GM11168 (cell line): ENCODE measurements around the gene FBH1.
"Not testable (repeated sequence)": the region's sequence is repeated elsewhere in the genome, so short reads cannot be mapped to it uniquely, and the experiment has no call there.

Experiments used
- in situ Hi-C: fragments of 300-500 bp; cut with MboI; formaldehyde crosslinking; loops from one replicate; pipeline ENCODE4 v1.12.0; 2022; ENCODE audit warnings: low sequenced_read_pairs; ENCODE audit not compliant: unreplicated experiment

Gene FBH1

DNA sequence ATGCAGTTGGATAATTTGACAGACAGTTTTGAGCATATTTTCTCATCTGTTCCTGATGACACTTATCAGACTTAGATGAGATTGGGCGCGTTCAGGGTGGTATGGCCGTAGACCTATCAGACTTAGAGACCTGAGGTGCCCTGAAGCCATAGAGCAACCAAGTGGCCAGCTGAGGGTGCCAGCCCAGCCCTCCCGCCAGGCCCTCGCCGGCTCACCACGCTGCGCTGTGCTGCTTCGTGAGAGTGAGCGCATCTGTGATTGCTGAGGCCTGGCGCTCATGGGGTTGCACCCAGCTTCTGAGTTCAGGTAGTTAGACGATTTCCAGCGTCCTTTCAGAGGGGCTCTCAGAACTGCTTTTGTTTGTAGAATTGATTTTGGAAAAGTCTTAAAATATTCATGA is 10.2 kb downstream of the FBH1 start:
- in situ Hi-C loops, result no loop called here

DNA sequence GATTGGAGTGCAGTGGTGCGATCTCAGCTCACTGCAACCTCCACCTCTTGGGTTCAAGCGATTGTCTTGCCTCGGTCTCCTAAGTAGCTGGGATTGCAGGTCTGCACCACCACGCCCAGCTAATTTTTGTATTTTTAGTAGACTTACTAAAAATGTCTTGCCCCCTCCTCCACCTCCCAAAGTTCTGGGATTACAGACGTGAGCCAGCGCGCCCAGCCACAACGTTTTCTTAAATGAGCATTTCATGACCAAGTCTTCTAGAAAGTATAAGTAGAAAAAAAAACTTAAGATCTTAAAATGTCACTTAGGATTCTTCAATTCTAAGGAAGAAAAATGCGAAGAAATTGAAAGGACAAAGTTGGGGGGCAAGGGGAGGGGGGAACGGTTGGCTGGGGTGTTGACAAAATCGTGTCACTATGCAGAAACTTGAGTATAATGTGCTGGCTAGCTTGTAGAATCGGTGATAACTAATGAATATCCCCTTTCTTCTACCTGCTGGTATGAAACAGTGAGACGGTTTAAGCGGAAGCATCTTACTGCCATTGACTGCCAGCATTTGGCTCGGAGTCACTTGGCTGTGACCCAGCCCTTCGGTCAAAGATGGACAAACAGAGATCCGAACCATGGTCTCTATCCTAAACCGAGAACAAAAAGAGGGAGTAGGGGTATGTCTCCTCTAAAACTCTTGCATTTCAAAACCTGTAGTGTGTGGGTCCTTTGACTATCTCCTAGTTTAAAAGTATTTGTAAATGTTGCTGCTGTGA is 12.7 kb downstream of the FBH1 start:
- in situ Hi-C loops, result no loop called here

DNA sequence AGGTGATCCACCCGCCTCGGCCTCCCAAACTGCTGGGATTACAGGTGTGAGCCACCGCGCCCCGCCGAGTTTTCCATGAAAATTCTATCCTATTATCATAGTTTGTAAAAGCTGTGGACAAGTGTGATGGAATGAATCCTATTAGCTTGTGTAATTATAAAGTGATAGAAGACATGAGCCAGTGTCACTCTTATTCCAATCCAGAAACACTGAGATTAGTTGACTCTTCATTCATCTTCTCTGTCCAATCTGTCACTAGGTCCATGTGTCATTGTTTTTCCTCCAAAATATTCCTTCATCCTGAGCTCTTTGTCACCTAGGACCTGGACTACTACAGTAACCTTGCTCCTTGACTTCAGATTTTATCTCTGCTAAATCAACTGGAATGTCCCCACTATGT is 13.5 kb downstream of the FBH1 start:
- in situ Hi-C loops, result no loop called here

DNA sequence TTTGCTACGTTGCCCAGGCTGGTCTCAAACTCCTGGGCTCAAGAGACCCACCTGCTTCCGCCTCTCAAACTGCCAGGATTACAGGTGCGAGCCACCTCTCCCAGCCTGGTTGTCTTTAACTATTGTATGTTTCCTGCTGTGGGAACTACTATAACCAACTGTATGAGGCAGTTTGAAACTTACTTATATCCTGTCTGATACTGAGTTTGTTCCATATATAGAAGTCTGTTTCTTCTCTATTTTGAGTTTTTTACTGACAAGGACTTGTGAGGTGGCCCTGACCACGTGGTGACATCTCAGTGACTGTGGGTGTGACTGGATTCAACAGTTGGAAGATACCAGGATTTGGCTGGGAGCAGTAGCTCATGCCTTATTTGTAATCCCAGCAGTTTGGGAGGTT is 14.2 kb downstream of the FBH1 start:
- in situ Hi-C loops, result no loop called here

DNA sequence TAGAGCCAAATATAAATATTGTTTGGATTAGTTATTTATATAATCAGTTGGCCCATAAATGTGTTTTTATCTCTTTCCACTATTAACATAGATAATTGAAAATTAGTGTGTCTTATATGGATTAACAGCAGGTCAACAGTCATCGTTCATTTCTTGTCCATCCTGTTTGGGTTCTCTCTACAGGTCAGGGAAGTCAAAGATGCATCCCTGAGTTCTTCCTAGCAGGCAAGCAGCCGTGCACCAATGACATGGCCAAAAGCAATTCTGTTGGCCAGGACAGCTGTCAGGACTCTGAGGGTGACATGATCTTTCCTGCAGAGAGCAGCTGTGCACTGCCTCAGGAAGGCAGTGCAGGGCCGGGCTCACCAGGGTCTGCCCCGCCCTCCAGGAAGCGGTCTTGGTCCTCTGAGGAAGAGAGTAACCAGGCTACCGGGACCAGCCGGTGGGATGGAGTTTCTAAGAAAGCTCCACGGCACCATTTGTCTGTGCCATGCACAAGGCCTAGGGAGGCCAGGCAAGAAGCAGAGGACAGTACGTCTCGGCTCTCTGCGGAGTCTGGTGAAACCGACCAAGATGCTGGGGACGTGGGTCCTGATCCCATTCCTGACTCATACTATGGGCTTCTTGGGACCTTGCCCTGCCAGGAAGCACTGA is 15.9 kb downstream of the FBH1 start:
- in situ Hi-C loops, result no loop called here

DNA sequence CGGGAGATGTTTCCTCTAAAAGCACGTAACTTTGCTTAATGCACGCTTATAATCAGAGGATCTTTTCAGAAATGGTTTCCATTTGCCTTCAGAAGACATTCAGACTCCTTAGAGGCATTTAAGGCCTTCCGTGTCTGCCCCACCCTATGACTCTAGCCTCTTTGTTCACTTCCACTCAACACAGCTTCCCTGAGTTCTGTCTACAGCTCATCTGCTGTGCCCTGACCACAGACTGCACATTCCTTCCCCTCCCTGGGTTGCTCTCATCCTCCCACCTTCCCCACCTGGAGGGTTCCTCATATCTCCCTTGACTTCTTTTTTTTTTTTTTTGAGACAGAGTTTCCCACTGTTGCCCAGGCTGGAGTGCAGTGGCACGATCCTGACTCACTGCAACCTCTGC is 16.6 kb downstream of the FBH1 start:
- in situ Hi-C loops, result no loop called here

DNA sequence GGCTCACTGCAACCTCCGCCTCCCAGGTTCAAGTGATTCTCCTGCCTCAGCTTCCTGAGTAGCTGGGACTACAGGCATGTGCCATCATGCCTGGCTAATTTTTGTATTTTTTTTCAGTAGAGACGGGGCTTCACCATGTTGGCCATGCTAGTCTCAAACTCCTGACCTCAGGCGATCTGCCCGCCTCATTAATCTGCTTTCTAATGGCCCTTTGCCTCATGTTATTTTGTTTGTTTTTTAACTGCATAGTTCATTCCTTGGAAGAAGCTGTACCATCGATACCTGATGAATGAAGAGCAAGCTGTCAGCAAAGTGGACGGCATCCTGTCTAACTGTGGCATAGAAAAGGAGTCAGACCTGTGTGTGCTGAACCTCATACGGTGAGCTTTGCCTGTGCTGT is 18.6 kb downstream of the FBH1 start:
- in situ Hi-C loops, result not testable (repeated sequence)

DNA sequence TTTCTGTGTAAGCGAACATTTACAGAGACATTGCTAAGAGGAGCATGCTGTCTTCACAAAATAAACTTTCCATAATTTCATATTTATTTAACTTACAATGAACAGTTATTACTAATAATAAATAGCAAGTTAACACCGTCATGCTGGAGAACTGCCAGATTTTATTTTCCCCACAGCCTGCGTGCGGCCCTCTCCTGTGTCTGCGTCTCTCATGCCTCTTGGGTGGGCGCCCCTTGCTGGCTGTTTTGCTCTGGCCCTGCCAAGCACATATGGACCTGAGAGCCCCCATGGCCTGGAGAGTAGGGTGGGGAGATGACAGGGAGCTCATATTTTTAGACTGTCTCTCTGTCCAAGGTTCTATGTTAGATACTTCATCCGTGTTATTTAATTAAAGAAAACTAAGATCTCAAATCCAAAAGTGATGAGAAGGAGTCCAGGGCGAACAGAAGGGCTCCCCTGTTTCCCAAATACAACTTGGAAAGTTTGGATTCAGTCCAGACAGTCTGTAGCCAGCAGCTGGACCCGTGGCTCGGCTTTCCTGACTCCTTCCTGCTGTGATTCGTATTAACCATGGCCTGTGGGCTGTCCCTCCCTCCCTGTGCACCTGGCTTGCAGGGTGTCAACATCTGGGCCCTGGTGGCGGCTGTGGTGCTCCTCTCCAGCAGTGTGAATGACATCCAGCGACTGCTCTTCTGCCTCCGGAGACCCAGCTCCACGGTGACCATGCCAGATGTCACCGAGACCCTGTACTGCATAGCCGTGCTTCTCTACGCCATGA is 20.5 kb downstream of the FBH1 start:
- in situ Hi-C loops, result no loop called here

DNA sequence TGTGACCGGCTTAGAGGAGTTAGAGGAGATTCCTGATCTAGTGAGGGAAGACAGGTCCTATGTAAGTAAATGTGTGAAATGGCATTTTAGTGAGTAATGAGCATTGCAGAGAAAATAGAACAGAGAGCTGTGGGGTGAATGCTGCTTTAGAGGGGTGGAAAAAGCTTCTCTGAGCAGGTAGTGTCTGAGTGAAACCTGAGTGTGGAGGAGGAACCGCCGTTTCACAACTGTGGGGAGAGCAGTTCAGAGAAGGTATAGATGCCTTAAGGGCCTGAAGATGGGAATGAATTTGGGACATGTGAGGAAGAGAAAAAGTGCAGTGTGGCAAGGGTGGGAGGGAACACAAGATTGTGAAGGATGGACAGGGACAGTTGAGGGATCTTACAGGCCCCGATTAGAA is 21.6 kb downstream of the FBH1 start:
- in situ Hi-C loops, result no loop called here

DNA sequence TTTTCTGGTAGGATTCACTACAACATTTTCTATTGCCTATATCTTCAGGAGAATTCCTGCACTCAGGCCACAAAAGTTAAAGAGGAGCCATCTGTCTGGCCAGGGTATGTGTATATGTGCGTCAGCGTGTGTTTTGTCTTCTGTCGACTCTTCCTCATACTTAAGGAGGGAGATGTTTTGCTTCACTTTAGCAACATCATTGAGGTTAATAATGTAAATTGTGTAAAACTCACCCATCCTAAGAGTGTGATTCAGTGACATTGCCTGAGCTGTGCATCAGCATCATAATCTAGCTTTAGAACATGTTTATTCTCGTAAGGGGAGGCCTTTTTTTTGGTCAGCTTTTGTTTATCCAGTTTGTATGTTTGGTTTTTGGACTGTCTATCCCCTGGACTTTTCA is 23.7 kb downstream of the FBH1 start:
- in situ Hi-C loops, result no loop called here

DNA sequence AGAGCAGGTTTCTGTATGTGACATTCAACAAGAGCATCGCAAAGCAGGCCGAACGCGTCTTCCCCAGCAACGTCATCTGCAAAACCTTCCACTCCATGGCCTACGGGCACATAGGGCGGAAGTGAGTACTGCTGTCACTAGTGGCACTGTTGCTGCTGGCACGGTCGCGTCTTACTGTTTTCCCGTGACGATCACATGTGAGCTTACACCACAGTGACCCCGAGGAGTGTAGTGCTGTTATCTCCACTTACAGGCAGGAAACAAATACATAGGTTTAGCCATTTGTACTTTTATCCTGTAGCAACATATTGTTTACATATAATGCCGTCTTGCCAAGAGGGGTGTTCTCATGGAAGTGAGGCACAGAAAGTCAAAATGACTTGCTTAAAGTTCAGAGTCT is 25.4 kb downstream of the FBH1 start:
- in situ Hi-C loops, result no loop called here

DNA sequence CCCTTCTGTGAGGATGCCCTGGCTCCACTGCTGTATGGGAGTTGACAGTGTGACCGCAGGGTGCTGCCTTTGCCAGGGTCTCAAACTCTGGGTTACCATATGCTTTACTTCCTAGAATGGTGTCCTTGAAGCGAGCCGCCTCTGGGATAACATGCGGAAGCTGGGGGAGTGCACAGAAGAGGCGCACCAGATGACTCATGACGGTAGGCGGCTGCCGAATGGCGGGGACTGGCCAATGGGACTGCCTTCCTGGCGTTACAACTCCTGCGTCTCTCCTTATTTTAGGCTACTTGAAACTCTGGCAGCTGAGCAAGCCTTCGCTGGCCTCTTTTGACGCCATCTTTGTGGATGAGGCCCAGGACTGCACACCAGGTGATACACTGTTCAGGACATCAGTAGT is 27.3 kb downstream of the FBH1 start:
- in situ Hi-C loops, result no loop called here

DNA sequence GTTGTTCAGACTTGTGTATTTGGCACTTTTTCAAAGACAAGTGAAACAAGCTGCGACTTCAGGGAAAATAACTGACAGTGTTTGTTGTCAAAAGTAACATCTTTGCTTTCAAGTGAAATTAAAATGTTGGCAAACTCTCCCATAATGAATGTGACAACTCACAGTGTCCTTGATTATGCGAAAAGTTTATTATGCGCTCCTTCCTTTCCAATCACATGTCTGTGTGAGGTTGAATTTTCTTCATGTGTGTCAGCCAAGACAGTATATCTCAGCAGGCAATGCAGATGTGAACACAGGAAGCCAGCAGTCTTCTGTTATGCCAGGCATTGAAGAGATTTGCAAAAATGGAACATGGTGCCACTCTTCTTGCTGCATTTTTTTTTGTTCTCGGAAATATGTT is 28.7 kb downstream of the FBH1 start:
- in situ Hi-C loops, result no loop called here

DNA sequence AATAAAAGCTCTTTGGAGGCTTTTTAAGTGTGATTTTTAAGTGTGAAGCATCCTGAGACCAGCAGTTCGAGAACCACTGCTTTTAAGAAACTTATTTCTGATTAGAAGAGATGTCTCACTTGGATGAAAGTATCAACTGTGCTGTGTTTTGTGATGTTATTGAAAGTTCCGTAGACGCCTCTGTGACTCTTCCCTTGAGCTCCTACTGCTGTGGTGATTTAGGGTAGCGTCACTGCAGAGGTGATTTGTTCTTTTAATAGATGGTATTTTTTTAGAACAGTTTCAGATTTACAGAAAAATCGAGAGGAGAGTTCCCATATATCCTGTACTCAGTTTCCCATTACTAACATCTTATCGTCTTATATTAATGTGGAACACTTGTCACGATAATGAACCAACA is 29.5 kb downstream of the FBH1 start:
- in situ Hi-C loops, result no loop called here

DNA sequence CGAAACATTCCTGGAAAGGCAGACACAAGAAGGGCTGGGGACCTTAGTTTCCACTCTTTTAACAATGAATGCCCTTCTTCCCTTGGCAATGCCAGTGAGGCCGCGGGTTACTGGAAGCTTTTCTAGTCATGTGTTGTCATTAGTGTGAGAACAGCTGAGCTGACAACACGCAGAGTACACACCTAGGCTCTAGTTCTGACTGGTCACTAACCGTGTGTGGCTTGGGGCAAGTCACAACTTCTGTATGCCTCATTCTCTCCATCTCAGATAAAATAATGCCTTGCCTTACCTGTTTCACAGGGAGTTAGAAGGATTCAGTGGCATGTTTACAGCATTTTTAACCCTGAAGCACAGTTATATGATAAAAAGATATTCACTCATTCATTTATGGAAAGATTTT is 31.7 kb downstream of the FBH1 start:
- in situ Hi-C loops, result no loop called here

DNA sequence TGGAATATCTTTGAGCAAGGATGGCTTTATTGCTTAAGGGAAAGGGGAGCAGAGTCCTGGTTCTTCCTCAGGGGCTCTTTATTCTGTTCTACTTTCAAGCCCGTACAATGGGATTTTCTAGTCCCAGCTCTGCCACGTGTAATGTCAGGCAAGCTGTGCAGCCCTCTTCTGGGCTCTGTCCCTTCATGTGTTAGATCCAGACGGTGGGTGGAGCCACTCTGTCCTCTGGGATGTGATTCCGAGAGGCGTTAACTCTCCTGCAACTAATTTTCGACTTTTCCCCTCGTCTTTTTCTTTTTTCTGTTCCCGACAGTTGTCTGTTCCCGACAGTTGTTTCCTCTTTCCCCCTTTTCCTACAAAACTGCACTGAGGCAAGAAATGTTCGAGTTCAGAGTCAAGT is 34.8 kb downstream of the FBH1 start:
- in situ Hi-C loops, result no loop called here

DNA sequence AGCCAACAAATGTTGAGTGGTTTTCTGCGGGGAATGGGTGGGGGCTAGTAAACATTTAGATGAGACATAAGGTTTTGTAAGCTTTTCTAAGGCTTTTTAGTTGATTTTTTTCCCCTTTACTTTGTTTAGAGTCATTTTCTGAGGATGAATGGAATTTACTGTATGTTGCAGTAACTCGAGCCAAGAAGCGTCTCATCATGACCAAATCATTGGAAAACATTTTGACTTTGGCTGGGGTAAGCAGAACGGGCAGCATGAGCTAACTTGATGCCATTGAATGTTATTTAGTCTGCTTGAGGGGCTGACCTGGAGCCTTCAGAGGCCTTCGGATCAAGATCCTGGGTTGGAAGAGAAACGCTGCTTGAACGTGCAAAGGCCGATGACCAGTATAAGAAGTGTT is 37.3 kb downstream of the FBH1 start:
- in situ Hi-C loops, result no loop called here

DNA sequence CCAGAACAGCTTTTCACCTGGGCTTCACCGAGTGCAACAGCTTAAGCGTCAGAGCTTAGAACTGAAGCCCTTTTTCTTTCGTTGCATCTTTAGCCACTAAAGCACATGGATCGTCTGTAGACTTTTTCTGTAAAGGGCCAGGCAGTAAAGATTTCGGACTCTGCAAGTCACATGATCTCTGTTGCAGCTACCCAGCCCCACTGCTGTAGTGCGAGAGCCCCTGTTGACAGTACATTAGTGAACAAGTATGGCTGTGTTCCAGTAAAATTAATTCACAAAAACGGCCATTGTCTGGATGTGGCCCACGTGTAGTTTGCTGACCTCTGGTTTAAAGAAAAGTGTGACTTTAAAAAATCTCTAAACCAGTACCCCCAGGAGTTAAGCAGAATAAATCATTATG is 39.4 kb downstream of the FBH1 start:
- in situ Hi-C loops, result no loop called here

DNA sequence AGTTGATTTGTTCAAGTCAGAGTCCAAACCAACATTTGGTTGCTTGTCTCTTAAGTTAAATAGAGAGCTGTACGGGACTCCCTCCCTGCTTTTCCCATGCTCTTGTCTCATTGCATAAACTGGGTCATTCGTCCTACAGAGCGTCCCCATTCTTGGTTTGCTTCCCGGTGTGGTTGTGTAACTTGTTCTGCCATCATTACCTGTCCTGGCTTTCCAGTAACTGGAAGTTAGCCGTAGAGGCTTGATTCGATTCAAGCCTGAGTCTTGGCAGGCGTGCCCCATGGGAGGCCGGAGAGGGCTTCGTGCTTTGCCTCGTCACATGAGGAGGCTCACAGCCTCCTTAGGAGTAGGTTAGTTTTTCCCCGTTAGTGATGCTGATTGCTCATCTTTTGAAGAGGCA is 40.2 kb downstream of the FBH1 start:
- in situ Hi-C loops, result no loop called here

DNA sequence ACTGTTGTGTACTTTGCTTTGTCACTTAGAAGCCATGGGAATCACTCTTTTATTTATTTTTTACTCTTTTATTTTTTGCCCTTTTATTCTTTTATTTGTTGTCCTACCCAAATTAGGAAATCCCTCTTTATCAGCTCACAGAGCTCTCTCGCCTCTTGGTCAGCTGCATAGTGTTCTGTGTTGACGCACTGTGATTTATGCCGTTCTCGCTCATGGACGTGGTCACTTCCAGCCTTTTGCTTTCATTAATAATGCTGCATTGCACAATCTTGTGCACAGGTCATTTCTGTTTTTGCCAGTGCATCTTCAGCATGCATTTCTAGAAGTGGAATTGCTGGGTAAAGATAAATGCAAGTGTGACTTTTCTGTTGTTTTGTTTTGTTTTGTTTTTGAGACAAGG is 42.3 kb downstream of the FBH1 start:
- in situ Hi-C loops, result no loop called here

DNA sequence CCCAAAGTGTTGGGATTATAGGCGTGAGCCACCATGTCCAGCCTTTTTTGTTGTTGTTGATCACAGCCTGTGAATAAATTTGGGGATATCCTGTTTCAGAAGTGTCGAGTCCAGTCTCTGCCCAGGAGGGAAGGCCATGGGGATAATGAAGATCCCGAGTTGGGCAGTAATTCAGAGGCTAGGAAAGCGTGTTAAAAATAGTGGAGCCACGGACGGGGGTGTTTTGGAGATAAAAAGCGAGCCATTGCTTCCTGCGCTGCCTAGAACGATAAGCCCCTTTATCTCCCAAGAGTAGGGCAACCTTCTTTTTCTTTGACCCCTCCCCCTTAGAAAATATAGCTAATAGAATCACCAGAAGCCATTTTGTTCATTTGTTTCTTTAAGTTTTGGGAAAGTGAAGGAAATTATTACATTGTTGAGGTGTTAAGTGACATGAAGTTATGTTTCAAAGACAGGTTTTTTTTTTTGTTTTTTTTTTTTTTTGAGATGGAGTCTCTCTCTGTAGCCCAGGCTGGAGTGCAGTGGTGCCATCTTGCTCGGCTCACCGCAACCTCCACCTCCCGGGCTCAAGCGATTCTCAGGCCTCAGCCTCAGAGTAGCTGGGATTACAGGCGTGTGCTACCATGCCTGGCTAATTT is 44.0 kb downstream of the FBH1 start:
- in situ Hi-C loops, result no loop called here
